K562 (cell line): ENCODE measurements around the gene SART3. TPM values are rescaled to one million over a fixed set of nuclear protein-coding genes. Genes with fewer than 3 reads are reported as not detected.

Source experiments
- ATAC-seq: fragments of 200-7000 bp; cut with Tn5 transposase; 3 replicates; pipeline ENCODE4 v1.9.1; 2020; ENCODE audit warnings: moderate library complexity
- BruUV-seq: library from RNA; stranded (reverse); fragments of 400-500 nt; replicated peaks from 2 replicates; lab custom pipeline; 2021; lab: Mats Ljungman, UMichigan
- CTCF ChIA-PET: fragments of 300-600 bp; formaldehyde crosslinking; extraction: SDS; loops from one replicate; lab custom pipeline; 2021; ENCODE audit warnings: low intra/inter-chr PET ratio; lab: Yijun Ruan, JAX
- POLR2A ChIA-PET: fragments of 300-600, 350-650 bp; sonication (Branson Sonifier 250); formaldehyde crosslinking; extraction: SDS; loops from one replicate; lab custom pipeline; 2021; ENCODE audit warnings: antibody characterized with exemption, inconsistent platforms; lab: Yijun Ruan, JAX
- DNase-seq, 4 experiments: peaks; one replicate each; pipeline versions ENCODE4 v3.0.0 to v3.0.0-alpha.2; 2011 to 2018; ENCODE audit warnings: low spot score in 3 of 4, mixed read lengths in 3 of 4; ENCODE audit errors: extremely low read depth in 1 of 4
- FAIRE-seq: peaks from 2 replicates; lab custom pipeline; 2011; peaks lifted over from hg19 to GRCh38; lab: Jason Lieb, UNC
- H2AFZ ChIP-seq: 2 replicates; pipeline ENCODE4 v1.6.0; 2011; ENCODE audit warnings: low read depth, low read length, control low read depth, inconsistent platforms
- H3K27ac ChIP-seq: fragments of 200-600 bp; 3 replicates; pipeline ENCODE4 v1.8.0; 2011; ENCODE audit warnings: low read depth, mild to moderate bottlenecking, control low read depth, inconsistent platforms, low read length, moderate library complexity, mixed read lengths; ENCODE audit errors: extremely low read depth
- H3K27me3 ChIP-seq, 2 experiments: fragments of 300-600 bp in 1 of 2; 2 replicates in 1 of 2; 3 replicates in 1 of 2; pipeline versions ENCODE4 v1.6.0 to v1.8.0; 2011; ENCODE audit warnings: inconsistent platforms in 2 of 2, low read length in 2 of 2, mild to moderate bottlenecking in 1 of 2, mixed read lengths in 1 of 2, moderate library complexity in 1 of 2; ENCODE audit not compliant: control insufficient read depth in 2 of 2, insufficient read depth in 2 of 2
- H3K36me3 ChIP-seq: fragments of 300-600 bp; 3 replicates; pipeline ENCODE4 v1.8.0; 2011; ENCODE audit warnings: mild to moderate bottlenecking, low read length, inconsistent platforms; ENCODE audit not compliant: control insufficient read depth, insufficient read depth
- H3K4me1 ChIP-seq, 2 experiments: fragments of 200-600 bp in 1 of 2; replicated peaks in 1 of 2; 2 replicates in 1 of 2; 3 replicates in 1 of 2; pipeline versions ENCODE4 v1.5.1 to v1.8.0; 2011; ENCODE audit warnings: inconsistent platforms in 2 of 2, low read length in 2 of 2, mild to moderate bottlenecking in 1 of 2, mixed read lengths in 1 of 2, moderate library complexity in 1 of 2; ENCODE audit not compliant: control insufficient read depth in 2 of 2, insufficient read depth in 2 of 2
- H3K4me2 ChIP-seq: 2 replicates; pipeline ENCODE4 v1.6.1; 2011; ENCODE audit warnings: low read length, control low read depth, inconsistent platforms, mixed read lengths; ENCODE audit not compliant: insufficient read depth
- H3K4me3 ChIP-seq: fragments of 200-600 bp; sonication (generic), shearing (Covaris generic); 2 replicates; pipeline ENCODE4 v1.5.1; 2016; ENCODE audit warnings: control low read depth, inconsistent platforms
- H3K79me2 ChIP-seq: fragments of 200-600 bp; 3 replicates; pipeline ENCODE4 v1.8.0; 2011; ENCODE audit warnings: low read length, inconsistent platforms; ENCODE audit not compliant: control insufficient read depth, insufficient read depth
- H3K9ac ChIP-seq, 2 experiments: 2 replicates each; pipeline versions ENCODE4 v1.6.0 to v1.6.1; 2011; ENCODE audit warnings: low read depth in 2 of 2, low read length in 2 of 2, control low read depth in 1 of 2, inconsistent platforms in 1 of 2, mild to moderate bottlenecking in 1 of 2, mixed read lengths in 1 of 2; ENCODE audit not compliant: insufficient read depth in 1 of 2
- H3K9me1 ChIP-seq: one replicate; pipeline ENCODE4 v1.6.0; 2011; ENCODE audit warnings: inconsistent platforms, mild to moderate bottlenecking, low read length, moderate library complexity; ENCODE audit not compliant: control insufficient read depth, insufficient read depth
- H3K9me3 ChIP-seq: replicated peaks from 2 replicates; pipeline ENCODE4 v1.5.1; 2011; ENCODE audit warnings: low read depth, low read length, inconsistent platforms; ENCODE audit not compliant: control insufficient read depth, insufficient read depth
- H4K20me1 ChIP-seq: replicated peaks from 2 replicates; pipeline ENCODE4 v1.6.1; 2011; ENCODE audit warnings: low read length, inconsistent platforms, mixed read lengths; ENCODE audit not compliant: control insufficient read depth, insufficient read depth
- FIP1L1 ChIP-seq: fragments of 200-400 bp; formaldehyde crosslinking; IDR thresholded peaks from 2 replicates; pipeline ENCODE4 v1.6.1; 2018; ENCODE audit warnings: mild to moderate bottlenecking, low read depth, low read length; ENCODE audit not compliant: poor library complexity, severe bottlenecking
- JUN ChIP-seq, 2 experiments: sonication (generic) in 1 of 2; formaldehyde crosslinking in 1 of 2; IDR thresholded peaks; 2 replicates each; pipeline versions ENCODE4 v1.6.1 to v1.8.0; 2012 to 2022; ENCODE audit warnings: borderline replicate concordance in 2 of 2, mild to moderate bottlenecking in 2 of 2, improper control_type of control experiment in 1 of 2, low read depth in 1 of 2, low read length in 1 of 2, missing genetic modification reagents in 1 of 2
- MCM5 ChIP-seq: fragments of 450-650 bp; IDR thresholded peaks from 2 replicates; pipeline ENCODE4 v1.6.1; 2016; ENCODE audit warnings: low read depth
- MNT ChIP-seq, 2 experiments: fragments of 450-650 bp; conservative IDR thresholded peaks; 2 replicates each; pipeline ENCODE4 v1.6.1; 2017; ENCODE audit warnings: mild to moderate bottlenecking in 2 of 2, moderate library complexity in 2 of 2
- PTBP1 ChIP-seq: fragments of 200-400 bp; formaldehyde crosslinking; IDR thresholded peaks from 2 replicates; pipeline ENCODE4 v1.6.1; 2017; ENCODE audit warnings: low read depth, low read length
- ZNF197 ChIP-seq: fragments of 200-800 bp; sonication (Bioruptor generic); IDR thresholded peaks from 2 replicates; pipeline ENCODE4 v1.6.1; 2016; ENCODE audit warnings: low read depth, missing genetic modification characterization, missing compliant biosample characterization
- WGBS: fragments of 100-300 bp; shearing (Covaris generic); methylation state at CpG from one replicate; pipeline ENCODE4 v1.1.6; 2016; ENCODE audit warnings: low coverage, mixed read lengths; ENCODE audit not compliant: insufficient coverage; ENCODE audit errors: missing lambda C conversion rate; 5-methylcytosine and 5-hydroxymethylcytosine counted together
- in situ Hi-C: fragments of 300-500 bp; cut with MboI; formaldehyde crosslinking; loops from 4 replicates; pipeline ENCODE4 v1.15.0; 2018; ENCODE audit warnings: inconsistent platforms, mixed read lengths
- intact Hi-C: fragments of 100-400 bp; cut with micrococcal nuclease; formaldehyde crosslinking; loops from 2 replicates; pipeline ENCODE4 v1.14.2; 2022
- polyA plus RNA-seq, 8 experiments: library from polyadenylated mRNA; depleted of rRNA in 4 of 8; stranded (reverse) in 5 of 8; unstranded in 3 of 8; fragments of >200 nt; fragmentation: Nextera tagmentation in 2 of 8; fragmentation: Illumina TruSeq in 1 of 8; extraction: Ambion mirVana in 2 of 8; extraction: Trizol in 1 of 8; gene quantifications; 2 replicates each; pipeline versions ENCODE4 v1.2.1 to v1.2.3, GENCODE V29; 2011 to 2014; ENCODE audit warnings: inconsistent platforms in 1 of 8, missing spikeins in 1 of 8
- total RNA-seq, 7 experiments: library from RNA; depleted of rRNA in 6 of 7; stranded (reverse); fragments of >200 nt in 6 of 7; fragmentation: Illumina TruSeq in 2 of 7; extraction: Trizol in 2 of 7; gene quantifications; 2 replicates each; pipeline versions ENCODE4 v1.2.1 to v1.2.3, GENCODE V29; 2011 to 2021; ENCODE audit warnings: low replicate concordance in 1 of 7
- TF ChIP-seq, protein P1 (sequence below): fragments of 250-450 bp; sonication (Bioruptor Pico); IDR thresholded peaks from 2 replicates; pipeline ENCODE4 v1.5.0; 2021; ENCODE audit warnings: mild to moderate bottlenecking, moderate library complexity

Gene SART3
- total and polyA plus RNA-seq, 9 of the 15 experiments (the other 6 are each of a cell fraction or from before 2014, with no cell fraction given), result 8.9 to 167 (median 56.7) TPM

DNA sequence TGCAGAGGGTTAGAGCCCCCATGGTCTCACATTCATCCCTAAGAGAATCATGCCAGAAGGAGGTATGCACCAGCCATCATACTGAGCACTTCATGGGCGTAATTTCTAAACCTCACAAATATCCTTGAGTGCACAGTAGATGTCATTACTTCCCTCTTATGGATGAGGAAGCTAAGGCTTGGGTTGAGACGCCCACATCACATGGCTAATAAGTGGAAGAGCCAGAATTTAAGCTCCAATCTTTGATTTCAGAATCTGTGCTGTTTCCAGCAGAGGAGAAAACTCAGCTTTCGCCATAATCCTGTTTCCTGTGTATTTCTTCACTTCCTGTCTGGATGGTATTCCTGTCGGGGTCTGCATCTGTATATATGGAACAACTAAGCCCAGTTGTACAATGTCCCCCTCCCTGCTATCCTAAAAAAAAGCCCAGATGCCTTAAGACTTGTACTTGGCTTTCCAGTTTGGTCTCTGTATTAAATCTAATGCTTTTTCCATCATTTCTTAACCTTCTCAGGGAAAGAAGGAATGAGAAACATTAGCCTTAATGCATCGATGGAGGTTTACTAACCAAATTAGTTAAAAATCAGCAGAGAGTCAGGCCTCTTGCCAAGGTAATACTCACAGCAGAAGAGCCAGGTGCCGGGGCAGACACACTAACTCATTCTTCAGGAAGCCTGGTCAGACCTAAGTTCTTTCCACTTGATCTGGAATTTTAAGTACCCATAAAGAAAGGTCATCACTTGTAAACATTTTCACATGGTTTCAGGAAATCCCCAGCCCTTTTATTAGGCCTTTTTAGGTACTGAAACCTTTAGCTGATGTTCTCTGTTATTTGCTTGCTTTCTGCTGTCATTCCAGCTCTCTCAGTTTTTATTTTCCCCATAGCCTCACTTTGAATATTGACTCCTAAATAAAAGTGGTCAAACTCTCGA lies 6.7 kb upstream of the SART3 start (continued):
- TF ChIP-seq, protein P1, sequence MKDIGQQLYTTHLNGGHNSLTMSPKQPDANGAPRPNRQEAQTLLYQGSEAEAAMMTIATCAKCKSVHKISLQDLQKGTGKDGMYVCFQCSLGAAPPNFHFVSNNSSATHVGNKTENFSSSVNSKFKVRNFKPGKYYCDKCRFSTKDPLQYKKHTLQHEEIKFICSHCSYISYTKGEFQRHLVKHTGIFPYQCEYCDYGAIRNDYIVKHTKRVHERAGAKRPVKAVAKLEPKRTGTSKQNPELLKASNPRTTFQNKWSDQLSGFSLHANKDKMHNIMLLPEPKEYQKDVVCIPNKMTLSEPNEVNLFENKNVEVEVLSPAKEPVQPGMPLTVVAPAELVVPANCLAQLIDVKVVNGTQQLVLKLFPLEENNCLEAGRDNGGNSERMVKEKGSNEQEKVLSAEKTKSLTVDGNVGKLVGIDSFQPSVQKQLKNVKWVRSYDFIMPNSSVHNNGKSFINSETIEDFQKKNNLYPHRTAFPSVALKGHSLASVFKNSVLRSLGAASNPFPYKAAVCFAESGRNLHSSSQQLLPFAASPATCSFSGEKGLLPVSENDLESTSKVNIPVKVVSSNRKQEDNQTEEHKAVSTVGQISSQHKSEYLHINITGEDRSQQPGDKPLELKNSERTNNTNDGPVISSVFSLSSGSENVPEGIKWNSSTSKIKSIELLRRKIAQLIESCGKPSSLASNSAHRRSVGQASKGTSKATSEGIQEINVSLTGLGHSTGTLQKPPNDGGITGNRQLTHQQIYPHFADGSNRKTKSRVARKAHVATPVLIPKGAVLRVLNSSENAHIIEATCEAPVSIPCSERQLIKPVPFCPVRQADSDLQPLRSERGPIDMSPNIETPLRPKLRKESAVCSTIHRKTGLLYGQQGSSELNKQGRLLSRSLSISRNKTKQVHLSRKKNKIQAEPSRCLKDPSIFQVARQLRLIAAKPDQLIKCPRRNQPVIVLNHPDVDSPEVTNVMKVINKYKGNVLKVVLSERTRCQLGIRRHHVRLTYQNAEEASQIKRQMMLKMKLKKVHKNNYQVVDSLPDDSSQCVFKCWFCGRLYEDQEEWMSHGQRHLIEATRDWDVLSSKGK, result no peak
- no peak for TF ChIP-seq FIP1L1

DNA sequence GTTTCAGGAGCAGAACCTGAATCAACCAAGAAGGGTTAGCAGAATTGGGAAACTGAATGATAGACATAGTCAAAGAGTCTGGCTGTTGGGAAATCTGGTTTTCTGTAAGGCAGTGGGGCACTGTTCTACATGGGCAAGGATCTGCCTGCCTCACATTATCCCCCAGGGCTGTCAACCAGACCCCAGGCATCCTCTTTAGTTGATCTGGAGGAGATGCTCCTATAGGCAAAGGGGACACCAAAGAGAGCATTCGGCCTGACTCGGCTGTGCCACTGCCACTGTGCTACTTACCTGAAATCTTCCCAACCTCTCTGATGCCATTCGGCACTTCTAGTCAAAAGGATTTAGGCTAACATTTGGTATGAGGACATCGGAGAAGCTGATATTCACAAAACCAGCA lies 5.5 kb upstream of the SART3 start:
- Histone ChIP-seq H3K9me3 (no peaks in the 10 kb centered on the region), H3K27me3 (no peaks in the 10 kb centered on the region), H3K27ac (no peak overlapping the region), H3K9ac (no peak overlapping the region), H3K79me2 (peaks cover 25% of the 10 kb centered on the region), H3K4me1 (peaks cover 5 to 17% of the 10 kb centered on the region in 2 experiments), H2AFZ (no peak overlapping the region), H3K9me1 (no peaks in the 10 kb centered on the region), H3K4me2 (no peak overlapping the region), H4K20me1 (no peaks in the 10 kb centered on the region), H3K4me3 (no peak overlapping the region), H3K36me3 (peaks cover 52% of the 10 kb centered on the region)
- in situ Hi-C loops (loop anchor here (5.0 kb wide), 1 partner anchor 51 kb away; no protein-coding TSS in a partner anchor), intact Hi-C loops (no loop called here)
- ChIA-PET POLR2A (interaction anchor here (0.9 to 1.1 kb wide), 2 partner anchors 10 to 62 kb away, joined by 3 to 5 read pairs; no protein-coding TSS in a partner anchor), CTCF (no interaction called here)
- FAIRE-seq (no peak), ATAC-seq (no peak), DNase-seq (no peak)
- TF ChIP-seq ZNF197 (CRISPR knock-in tag), result no peak
- TF ChIP-seq JUN (IDR thresholded peaks at IDR 0.05; ENCODE audit: borderline replicate concordance, low read depth, low read length), result no peak
- TF ChIP-seq JUN (CRISPR knock-in tag; IDR thresholded peaks at IDR 0.05; ENCODE audit: borderline replicate concordance), result 0 out of 2 replicates have a peak, but pooled peaks have one; percentile 10
- TF ChIP-seq MNT (conservative IDR thresholded peaks at IDR 0.05), result no peak
- no peak for TF ChIP-seq MCM5
- no peak for TF ChIP-seq PTBP1
- WGBS, result 90% methylated on average over 4 of the region's 4 CpGs
- BruUV-seq, result no TSS peak
